Measurements from ENCODE around the gene CTCF. TPM values are rescaled to one million over a fixed set of nuclear protein-coding genes. Genes with fewer than 3 reads are reported as not detected.

Gene CTCF
- total RNA-seq, 1 donor from 2014 or later: 69.8 TPM

DNA sequence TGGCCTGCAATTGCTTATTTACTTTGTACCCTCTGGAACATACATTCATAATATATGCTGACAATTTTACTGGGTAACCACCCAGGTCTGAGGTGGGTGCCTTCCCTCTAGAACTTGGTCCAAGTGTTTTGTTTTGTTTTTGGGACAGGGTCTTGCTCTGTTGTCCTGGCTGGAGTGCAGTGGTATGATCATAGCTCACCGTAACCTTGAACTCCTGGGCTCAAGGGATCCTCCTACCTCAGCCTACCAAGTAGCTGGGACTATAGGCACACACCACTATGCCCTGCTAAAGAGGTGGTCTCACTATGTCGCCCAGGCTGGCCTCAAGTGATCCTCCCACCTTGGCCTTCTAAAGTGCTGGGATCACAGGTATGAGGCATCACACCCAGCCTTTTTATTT, 11.2 kb upstream of the CTCF start:
- TF ChIP-seq, protein P1, sequence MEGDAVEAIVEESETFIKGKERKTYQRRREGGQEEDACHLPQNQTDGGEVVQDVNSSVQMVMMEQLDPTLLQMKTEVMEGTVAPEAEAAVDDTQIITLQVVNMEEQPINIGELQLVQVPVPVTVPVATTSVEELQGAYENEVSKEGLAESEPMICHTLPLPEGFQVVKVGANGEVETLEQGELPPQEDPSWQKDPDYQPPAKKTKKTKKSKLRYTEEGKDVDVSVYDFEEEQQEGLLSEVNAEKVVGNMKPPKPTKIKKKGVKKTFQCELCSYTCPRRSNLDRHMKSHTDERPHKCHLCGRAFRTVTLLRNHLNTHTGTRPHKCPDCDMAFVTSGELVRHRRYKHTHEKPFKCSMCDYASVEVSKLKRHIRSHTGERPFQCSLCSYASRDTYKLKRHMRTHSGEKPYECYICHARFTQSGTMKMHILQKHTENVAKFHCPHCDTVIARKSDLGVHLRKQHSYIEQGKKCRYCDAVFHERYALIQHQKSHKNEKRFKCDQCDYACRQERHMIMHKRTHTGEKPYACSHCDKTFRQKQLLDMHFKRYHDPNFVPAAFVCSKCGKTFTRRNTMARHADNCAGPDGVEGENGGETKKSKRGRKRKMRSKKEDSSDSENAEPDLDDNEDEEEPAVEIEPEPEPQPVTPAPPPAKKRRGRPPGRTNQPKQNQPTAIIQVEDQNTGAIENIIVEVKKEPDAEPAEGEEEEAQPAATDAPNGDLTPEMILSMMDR (IDR thresholded peaks at IDR 0.05; ENCODE audit: unreplicated experiment): no peak
- Mint-ChIP-seq H3K27me3 (no peaks in the 10 kb centered on the region), H3K4me3 (ENCODE audit: low read depth) (no peak overlapping the region), H3K4me1 (ENCODE audit: low read depth) (no peaks in the 10 kb centered on the region), H3K9me3 (ENCODE audit: low read depth) (no peaks in the 10 kb centered on the region), H3K27ac (no peak overlapping the region), H3K36me3 (ENCODE audit: insufficient read depth) (no peaks in the 10 kb centered on the region)
- DNase-seq (ENCODE audit: low spot score, unreplicated experiment): no peak

DNA sequence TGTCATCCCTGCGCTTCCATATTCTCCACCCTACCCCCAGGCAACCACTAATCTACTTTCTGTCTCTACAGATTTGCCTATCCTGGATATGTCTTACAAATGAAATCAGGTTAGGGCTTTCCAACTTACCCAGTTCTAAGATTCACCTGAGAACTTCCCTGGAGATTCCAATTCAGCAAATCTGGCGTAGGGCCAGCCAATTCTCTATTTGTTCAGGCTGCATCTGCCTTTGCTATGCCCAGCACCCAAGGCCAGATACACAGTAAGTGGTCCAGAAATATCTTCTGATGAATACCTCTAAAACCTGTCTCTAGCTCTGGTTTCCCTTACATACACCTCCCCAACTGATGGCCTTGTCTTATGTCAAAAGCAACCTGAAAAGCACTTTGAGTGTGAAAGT, 10.4 kb upstream of the CTCF start:
- TF ChIP-seq, protein P1 (IDR thresholded peaks at IDR 0.05; ENCODE audit: unreplicated experiment): no peak
- no peak for DNase-seq (ENCODE audit: low spot score, unreplicated experiment)
- H3K36me3 Mint-ChIP-seq (ENCODE audit: insufficient read depth): no peaks in the 10 kb centered on the region

DNA sequence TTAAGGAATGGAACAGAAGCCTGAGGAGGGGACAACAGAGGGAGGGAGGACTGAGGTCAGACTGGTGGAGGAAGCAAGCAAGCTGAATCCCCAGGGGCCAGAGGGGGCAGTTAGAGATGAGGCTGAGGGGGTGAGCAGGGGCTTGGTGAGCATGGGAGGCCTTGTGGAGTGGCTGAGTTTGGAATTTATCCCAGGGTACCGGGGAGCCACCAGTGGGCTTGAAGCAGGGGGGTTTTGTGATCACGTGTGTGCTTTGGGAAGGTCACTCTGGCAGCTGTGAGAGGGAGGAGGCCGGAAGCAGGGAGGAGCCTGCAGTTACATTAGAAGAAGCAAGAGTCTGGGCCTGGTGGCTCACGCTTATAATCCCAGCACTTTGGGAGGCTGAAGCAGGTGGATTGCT, 9.8 kb upstream of the CTCF start:
- no peak overlapping the region for H3K4me3 Mint-ChIP-seq (ENCODE audit: low read depth)
- H3K9me3 Mint-ChIP-seq (ENCODE audit: low read depth): no peaks in the 10 kb centered on the region
- H3K27ac Mint-ChIP-seq: peak overlapping the region; percentile 16
- H3K27me3 Mint-ChIP-seq: no peaks in the 10 kb centered on the region
- H3K36me3 Mint-ChIP-seq (ENCODE audit: insufficient read depth): no peaks in the 10 kb centered on the region
- H3K4me1 Mint-ChIP-seq (ENCODE audit: low read depth): no peaks in the 10 kb centered on the region
- TF ChIP-seq, protein P1 (IDR thresholded peaks at IDR 0.05; ENCODE audit: unreplicated experiment): no peak
- no peak for DNase-seq (ENCODE audit: low spot score, unreplicated experiment)

More for the DNA sequence above, 10.4 kb upstream of the CTCF start:
- H3K27ac Mint-ChIP-seq: peak overlapping the region; percentile 16
- H3K27me3 Mint-ChIP-seq: no peaks in the 10 kb centered on the region
- H3K4me1 Mint-ChIP-seq (ENCODE audit: low read depth): no peaks in the 10 kb centered on the region
- H3K4me3 Mint-ChIP-seq (ENCODE audit: low read depth): no peak overlapping the region
- no peaks in the 10 kb centered on the region for H3K9me3 Mint-ChIP-seq (ENCODE audit: low read depth)

DNA sequence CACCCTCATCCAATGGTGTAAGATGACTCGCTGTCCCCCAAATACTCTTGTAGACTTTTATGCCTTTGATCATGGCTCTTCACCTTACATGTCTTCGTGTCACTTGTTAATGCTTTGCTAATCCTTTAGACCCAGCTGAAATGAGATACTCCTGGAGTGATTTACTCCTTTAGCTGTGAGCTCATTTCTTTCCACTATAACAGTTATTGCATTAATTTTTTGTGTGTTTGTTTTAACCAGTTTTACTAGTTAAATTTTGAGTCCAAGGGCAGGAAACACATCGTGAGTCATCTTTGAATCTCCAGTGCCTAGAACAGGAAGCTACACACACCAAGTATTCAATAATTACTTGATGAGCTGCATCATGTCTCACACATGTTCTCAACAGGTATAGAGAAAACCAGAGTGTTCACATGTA, 6.5 kb upstream of the CTCF start:
- Mint-ChIP-seq H3K36me3 (ENCODE audit: insufficient read depth) (no peaks in the 10 kb centered on the region), H3K27ac (no peak overlapping the region), H3K27me3 (no peaks in the 10 kb centered on the region), H3K9me3 (ENCODE audit: low read depth) (no peaks in the 10 kb centered on the region), H3K4me3 (ENCODE audit: low read depth) (no peak overlapping the region), H3K4me1 (ENCODE audit: low read depth) (peaks cover under 1% of the 10 kb centered on the region)
- no peak for DNase-seq (ENCODE audit: low spot score, unreplicated experiment)
- TF ChIP-seq, protein P1 (IDR thresholded peaks at IDR 0.05; ENCODE audit: unreplicated experiment): no peak

DNA sequence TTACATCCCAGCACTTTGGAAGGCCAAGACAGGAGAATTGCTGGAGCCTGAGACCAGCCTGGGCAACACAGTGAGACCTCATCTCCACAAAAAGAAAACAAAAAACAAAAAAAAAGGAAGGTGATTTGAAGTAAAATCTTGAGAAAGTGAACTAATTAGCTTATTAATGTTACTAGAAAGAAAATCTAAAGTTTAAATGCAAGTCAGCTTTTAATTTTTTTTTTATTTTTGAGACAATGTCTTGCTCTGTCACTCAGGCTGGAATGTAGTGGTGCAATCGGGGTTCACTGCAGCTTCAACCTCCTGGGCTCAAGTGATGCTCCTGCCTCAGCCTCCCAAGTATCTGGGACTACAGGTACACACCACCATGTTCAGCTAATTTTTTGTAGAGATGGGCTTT, 3.5 kb upstream of the CTCF start:
- no peaks in the 10 kb centered on the region for H3K36me3 Mint-ChIP-seq (ENCODE audit: insufficient read depth)
- H3K27ac Mint-ChIP-seq: no peak overlapping the region
- no peaks in the 10 kb centered on the region for H3K27me3 Mint-ChIP-seq
- no peak for DNase-seq (ENCODE audit: low spot score, unreplicated experiment)
- no peaks in the 10 kb centered on the region for H3K9me3 Mint-ChIP-seq (ENCODE audit: low read depth)
- peaks cover 7% of the 10 kb centered on the region for H3K4me1 Mint-ChIP-seq (ENCODE audit: low read depth)
- TF ChIP-seq, protein P1 (IDR thresholded peaks at IDR 0.05; ENCODE audit: unreplicated experiment): no peak
- no peak overlapping the region for H3K4me3 Mint-ChIP-seq (ENCODE audit: low read depth)

Measured in progenitor cell of endocrine pancreas (in vitro differentiated cells).